CD14-positive monocyte (primary cell): ENCODE data around the gene SNCAIP. TPM values are rescaled to one million over a fixed set of nuclear protein-coding genes. Genes with fewer than 3 reads are reported as not detected.

ENCODE experiments used
- DNase-seq, 3 donors: peaks; one replicate each; pipeline ENCODE4 v3.0.0-alpha.2; 2011 to 2022
- H2AFZ ChIP-seq: 2 replicates; pipeline ENCODE4 v1.6.0; 2012; ENCODE audit warnings: mild to moderate bottlenecking, low read depth, low read length, inconsistent platforms; ENCODE audit not compliant: insufficient read depth, poor library complexity, severe bottlenecking
- H3K27ac ChIP-seq, 2 donors: 1 replicate in 1 of 2; 2 replicates in 1 of 2; pipeline ENCODE4 v1.5.1; 2012 to 2013; ENCODE audit warnings: low read length in 2 of 2, control low read depth in 1 of 2, inconsistent platforms in 1 of 2, low read depth in 1 of 2, mild to moderate bottlenecking in 1 of 2
- H3K27me3 ChIP-seq, 2 donors: one replicate each; pipeline versions ENCODE4 v1.6.0 to v1.6.1; 2011 to 2013; ENCODE audit warnings: low read length in 2 of 2; ENCODE audit not compliant: control insufficient read depth in 2 of 2, insufficient read depth in 2 of 2
- H3K36me3 ChIP-seq, 2 donors: replicated peaks in 1 of 2; 1 replicate in 1 of 2; 2 replicates in 1 of 2; pipeline versions ENCODE4 v1.5.1 to v1.6.1; 2012 to 2013; ENCODE audit warnings: low read length in 2 of 2, control low read depth in 1 of 2, inconsistent platforms in 1 of 2, mild to moderate bottlenecking in 1 of 2; ENCODE audit not compliant: insufficient read depth in 2 of 2, control insufficient read depth in 1 of 2
- H3K4me1 ChIP-seq, 2 donors: 1 replicate in 1 of 2; 2 replicates in 1 of 2; pipeline versions ENCODE4 v1.5.1 to v1.6.1; 2012 to 2013; ENCODE audit warnings: low read length in 2 of 2, control low read depth in 1 of 2, inconsistent platforms in 1 of 2, mild to moderate bottlenecking in 1 of 2, moderate library complexity in 1 of 2; ENCODE audit not compliant: insufficient read depth in 2 of 2, control insufficient read depth in 1 of 2
- H3K4me2 ChIP-seq: replicated peaks from 2 replicates; pipeline ENCODE3; 2012; ENCODE audit warnings: low read length, moderate library complexity, mild to moderate bottlenecking; ENCODE audit not compliant: poor library complexity, severe bottlenecking; ENCODE audit errors: extremely low read depth
- H3K4me3 ChIP-seq, 3 experiments: fragments of 200-600 bp in 1 of 3; sonication (generic) in 1 of 3; replicated peaks in 1 of 3; 1 replicate in 2 of 3; 2 replicates in 1 of 3; pipeline ENCODE4 v1.5.1; 2011 to 2013; ENCODE audit warnings: low read length in 3 of 3, mild to moderate bottlenecking in 3 of 3, control low read depth in 2 of 3, low read depth in 2 of 3, inconsistent platforms in 1 of 3, moderate library complexity in 1 of 3
- H3K79me2 ChIP-seq: 2 replicates; pipeline ENCODE4 v1.6.0; 2012; ENCODE audit warnings: mild to moderate bottlenecking, control low read depth, inconsistent platforms, low read length, moderate library complexity; ENCODE audit not compliant: insufficient read depth
- H3K9ac ChIP-seq: 2 replicates; pipeline ENCODE4 v1.6.0; 2017; ENCODE audit warnings: low read length, mild to moderate bottlenecking; ENCODE audit not compliant: insufficient read depth, poor library complexity, severe bottlenecking
- H3K9me3 ChIP-seq, 2 donors: replicated peaks in 1 of 2; 1 replicate in 1 of 2; 2 replicates in 1 of 2; pipeline versions ENCODE4 v1.5.1 to v1.6.1; 2012 to 2013; ENCODE audit warnings: low read length in 2 of 2, control low read depth in 1 of 2; ENCODE audit not compliant: control insufficient read depth in 1 of 2, insufficient read depth in 1 of 2
- H4K20me1 ChIP-seq: 2 replicates; pipeline ENCODE4 v1.6.0; 2012; ENCODE audit warnings: mild to moderate bottlenecking, low read length, control low read depth, moderate library complexity; ENCODE audit not compliant: insufficient read depth
- H3K27ac Mint-ChIP-seq, 7 donors: one replicate each; pipeline ENCODE4 v1.8.0; 2020; ENCODE audit warnings: mild to moderate bottlenecking in 7 of 7, mixed read lengths in 7 of 7, moderate library complexity in 6 of 7, inconsistent platforms in 2 of 7
- H3K27me3 Mint-ChIP-seq, 3 donors: one replicate each; pipeline ENCODE4 v1.8.0; 2021 to 2022; ENCODE audit warnings: low read depth in 3 of 3, mild to moderate bottlenecking in 3 of 3, mixed read lengths in 3 of 3, moderate library complexity in 3 of 3, inconsistent platforms in 1 of 3
- H3K36me3 Mint-ChIP-seq, 2 donors: one replicate each; pipeline ENCODE4 v1.8.0; 2020; ENCODE audit warnings: mixed read lengths in 2 of 2, inconsistent platforms in 1 of 2, mild to moderate bottlenecking in 1 of 2
- H3K4me1 Mint-ChIP-seq: one replicate; pipeline ENCODE4 v1.8.0; 2020; ENCODE audit warnings: mild to moderate bottlenecking, mixed read lengths
- H3K4me3 Mint-ChIP-seq, 2 donors: one replicate each; pipeline ENCODE4 v1.8.0; 2020; ENCODE audit warnings: mild to moderate bottlenecking in 2 of 2, mixed read lengths in 2 of 2, moderate library complexity in 1 of 2
- H3K9me3 Mint-ChIP-seq, 7 donors: one replicate each; pipeline ENCODE4 v1.8.0; 2020 to 2022; ENCODE audit warnings: mixed read lengths in 7 of 7, mild to moderate bottlenecking in 6 of 7, moderate library complexity in 6 of 7, inconsistent platforms in 2 of 7
- WGBS: methylation state at CpG from one replicate; pipeline ENCODE4 v1.1.5; 2013; ENCODE audit warnings: missing lambda C conversion rate; ENCODE audit not compliant: insufficient coverage; 5-methylcytosine and 5-hydroxymethylcytosine counted together
- intact Hi-C, 2 donors: fragments of 100-400 bp; cut with micrococcal nuclease; formaldehyde crosslinking; loops; one replicate each; pipeline versions ENCODE4 v1.15.0 to v1.15.1; 2023
- polyA plus RNA-seq, 3 donors: library from polyadenylated mRNA; depleted of rRNA in 1 of 3; unstranded in 2 of 3; stranded (reverse) in 1 of 3; fragments of 300-500 nt in 2 of 3; fragments of >200 nt in 1 of 3; fragmentation: Illumina TruSeq in 2 of 3; gene quantifications; 1 replicate in 2 of 3; 2 replicates in 1 of 3; pipeline ENCODE4 v1.2.3, GENCODE V29; 2012 to 2021
- TF ChIP-seq, protein P1 (sequence below): fragments of 200-600 bp; IDR thresholded peaks from one replicate; pipeline ENCODE4 v1.8.0; 2022; ENCODE audit warnings: antibody characterized with exemption, mild to moderate bottlenecking

Gene SNCAIP
- polyA plus RNA-seq, 3 donors = not detected

DNA sequence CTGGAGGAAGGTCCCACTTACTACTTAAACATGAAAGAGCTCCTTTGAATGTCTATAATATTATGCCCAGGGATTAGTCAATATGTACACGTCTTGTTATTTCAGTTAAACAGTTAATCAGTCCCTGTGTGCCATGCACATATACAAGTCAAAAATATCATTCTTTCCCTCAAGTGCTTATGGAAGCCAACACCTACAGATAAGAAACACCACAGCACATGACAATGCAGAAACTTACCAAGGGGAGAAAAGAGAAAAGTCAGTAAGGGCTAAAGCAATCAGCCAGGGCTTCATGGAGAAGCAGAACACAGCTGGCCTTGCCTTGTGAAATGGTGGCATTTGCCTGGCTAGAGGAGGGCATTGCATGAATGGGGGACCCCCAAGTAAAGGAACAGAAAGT is 88.3 kb downstream of the SNCAIP start:
- Histone ChIP-seq H3K79me2 (no peaks in the 10 kb centered on the region), H3K9me3 (no peaks in the 10 kb centered on the region), H3K4me1 (no peaks in the 10 kb centered on the region), H3K27me3 (no peaks in the 10 kb centered on the region), H3K9ac (no peak overlapping the region), H4K20me1 (no peaks in the 10 kb centered on the region), H3K36me3 (no peaks in the 10 kb centered on the region), H2AFZ (no peak overlapping the region), H3K27ac (no peak overlapping the region), H3K4me3 (no peak overlapping the region), H3K4me2 (no peak overlapping the region)
- Mint-ChIP-seq H3K4me1 (no peaks in the 10 kb centered on the region), H3K36me3 (no peaks in the 10 kb centered on the region), H3K4me3 (no peak overlapping the region), H3K9me3 (peaks cover 0 to 3% (median 0%) of the 10 kb centered on the region in 7 donors), H3K27ac (no peak overlapping the region), H3K27me3 (peaks cover 0 to 7% (median 3%) of the 10 kb centered on the region in 3 donors)
- no CpG with 5 or more reads among the region's 1 CpG for WGBS
- intact Hi-C loops = no loop called here
- TF ChIP-seq, protein P1, sequence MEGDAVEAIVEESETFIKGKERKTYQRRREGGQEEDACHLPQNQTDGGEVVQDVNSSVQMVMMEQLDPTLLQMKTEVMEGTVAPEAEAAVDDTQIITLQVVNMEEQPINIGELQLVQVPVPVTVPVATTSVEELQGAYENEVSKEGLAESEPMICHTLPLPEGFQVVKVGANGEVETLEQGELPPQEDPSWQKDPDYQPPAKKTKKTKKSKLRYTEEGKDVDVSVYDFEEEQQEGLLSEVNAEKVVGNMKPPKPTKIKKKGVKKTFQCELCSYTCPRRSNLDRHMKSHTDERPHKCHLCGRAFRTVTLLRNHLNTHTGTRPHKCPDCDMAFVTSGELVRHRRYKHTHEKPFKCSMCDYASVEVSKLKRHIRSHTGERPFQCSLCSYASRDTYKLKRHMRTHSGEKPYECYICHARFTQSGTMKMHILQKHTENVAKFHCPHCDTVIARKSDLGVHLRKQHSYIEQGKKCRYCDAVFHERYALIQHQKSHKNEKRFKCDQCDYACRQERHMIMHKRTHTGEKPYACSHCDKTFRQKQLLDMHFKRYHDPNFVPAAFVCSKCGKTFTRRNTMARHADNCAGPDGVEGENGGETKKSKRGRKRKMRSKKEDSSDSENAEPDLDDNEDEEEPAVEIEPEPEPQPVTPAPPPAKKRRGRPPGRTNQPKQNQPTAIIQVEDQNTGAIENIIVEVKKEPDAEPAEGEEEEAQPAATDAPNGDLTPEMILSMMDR = no peak
- DNase-seq = no peak

DNA sequence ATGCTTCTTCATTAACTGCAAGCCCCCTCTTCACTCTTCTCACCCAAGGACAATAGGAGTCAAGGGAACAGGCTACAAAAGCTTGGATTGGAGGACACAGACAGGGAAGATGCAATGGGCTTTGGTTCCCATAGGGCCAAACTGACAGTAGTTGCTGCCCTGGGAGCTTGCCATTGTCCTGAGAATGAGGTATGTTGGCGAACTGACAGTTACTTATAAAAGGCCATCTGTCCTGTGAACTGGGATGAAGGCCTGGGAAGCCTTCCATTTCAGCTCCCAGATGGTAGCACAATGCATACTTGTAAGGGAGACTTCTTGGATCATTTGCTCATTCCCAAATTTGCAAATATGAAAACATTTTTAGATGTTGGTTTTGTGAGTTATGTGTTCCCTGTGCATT is 88.9 kb downstream of the SNCAIP start:
- no peaks in the 10 kb centered on the region for H3K4me1 Mint-ChIP-seq

More for the DNA sequence above, 88.9 kb downstream of the SNCAIP start:
- intact Hi-C loops = no loop called here
- DNase-seq = no peak
- no peak overlapping the region for H3K4me3 ChIP-seq
- no peaks in the 10 kb centered on the region for H3K79me2 ChIP-seq
- WGBS = no CpG with 5 or more reads among the region's 1 CpG
- Mint-ChIP-seq H3K36me3 (no peaks in the 10 kb centered on the region), H3K9me3 (peaks cover 0 to 3% (median 0%) of the 10 kb centered on the region in 7 donors), H3K27ac (no peak overlapping the region), H3K27me3 (peaks cover 0 to 7% (median 3%) of the 10 kb centered on the region in 3 donors), H3K4me3 (no peak overlapping the region)
- TF ChIP-seq, protein P1 = no peak
- H3K9ac ChIP-seq = no peak overlapping the region
- H3K9me3 ChIP-seq = no peaks in the 10 kb centered on the region
- H3K4me2 ChIP-seq = no peak overlapping the region
- no peak overlapping the region for H2AFZ ChIP-seq
- H3K27ac ChIP-seq = no peak overlapping the region
- H3K27me3 ChIP-seq = no peaks in the 10 kb centered on the region
- H3K4me1 ChIP-seq = no peaks in the 10 kb centered on the region
- no peaks in the 10 kb centered on the region for H4K20me1 ChIP-seq
- no peaks in the 10 kb centered on the region for H3K36me3 ChIP-seq
